ENCODE data around the gene UMPS.

DNA sequence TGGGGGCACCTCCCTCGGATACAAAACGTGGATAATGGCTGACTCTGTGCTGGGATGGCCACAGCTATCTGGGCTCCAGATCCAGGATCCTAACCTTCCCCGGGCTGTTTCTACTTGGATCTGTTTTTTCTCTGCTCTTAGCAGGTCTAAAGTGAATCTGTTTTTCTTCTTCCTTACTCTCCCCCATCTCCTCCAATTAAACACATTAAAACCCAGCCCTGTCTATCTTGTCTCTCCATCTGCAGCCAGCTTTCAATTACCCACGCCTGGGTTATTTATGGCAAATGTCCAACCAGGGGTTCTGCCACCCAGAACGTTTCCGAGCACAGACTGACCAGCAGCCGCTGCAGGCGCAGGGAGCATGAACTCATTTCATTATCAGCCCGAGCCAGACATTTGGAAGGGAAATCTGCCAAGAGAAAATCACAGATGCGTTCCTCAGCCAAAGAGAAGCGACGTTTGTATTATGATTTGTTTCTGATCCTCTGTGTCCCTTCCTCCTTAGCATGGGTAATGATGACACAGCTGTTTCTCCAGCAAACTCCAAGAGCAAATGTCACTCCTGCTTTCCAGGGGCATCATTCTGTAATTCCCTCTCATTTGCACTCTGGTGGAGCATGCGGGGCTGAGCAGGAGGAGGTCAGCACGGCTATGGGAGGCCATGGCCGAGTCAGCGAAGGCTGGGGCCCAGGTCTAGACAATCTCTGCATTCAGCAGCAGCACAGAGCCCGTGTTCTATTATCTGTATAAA, 42.0 kb downstream of the UMPS start:
- TF ChIP-seq CTCF (IDR thresholded peaks at IDR 0.05) (no peak), EZH2phosphoT487 (IDR thresholded peaks at IDR 0.05) (no peak)
